GM18873 (cell line): ENCODE results near the gene SLTM.
"Not testable (repeated sequence)": the region's sequence is repeated elsewhere in the genome, so short reads cannot be mapped to it uniquely, and the experiment has no call there.

Source experiments
- ATAC-seq: cut with Tn5 transposase; IDR thresholded peaks from one replicate; pipeline ENCODE4 v1.9.1; 2021; ENCODE audit warnings: mild to moderate bottlenecking, moderate library complexity, moderate number of reproducible peaks; ENCODE audit not compliant: unreplicated experiment, low FRiP score

The SLTM gene

GRCh38 chr15:58933281-58934113, at the start of gene SLTM:
TSS of gene SLTM (minus strand) at chr15:58933679. CDS start at chr15:58933565, 114 bp downstream.
- ATAC-seq = peak; percentile 54

- ATAC-seq = no peak
Measured at GRCh38 chr15:58983261-58983660, 49.8 kb upstream of the SLTM start.

GRCh38 chr15:58981808-58982475, 48.5 kb upstream of the SLTM start:
- ATAC-seq = no peak

GRCh38 chr15:58980351-58980939, 47.0 kb upstream of the SLTM start:
- ATAC-seq = no peak

- no peak for ATAC-seq
Measured at GRCh38 chr15:58977887-58978286, 44.4 kb upstream of the SLTM start.

GRCh38 chr15:58967479-58967878, 34.0 kb upstream of the SLTM start:
- no peak for ATAC-seq

GRCh38 chr15:58966698-58967097, 33.2 kb upstream of the SLTM start:
- no peak for ATAC-seq

- no peak for ATAC-seq
Measured at GRCh38 chr15:58962662-58963565, 29.4 kb upstream of the SLTM start.

GRCh38 chr15:58962136-58962535, 28.7 kb upstream of the SLTM start:
- ATAC-seq = no peak

GRCh38 chr15:58958811-58959210, 25.3 kb upstream of the SLTM start:
- ATAC-seq = no peak

GRCh38 chr15:58957101-58957973, 23.9 kb upstream of the SLTM start:
- no peak for ATAC-seq

- no peak for ATAC-seq
Measured at GRCh38 chr15:58952751-58953150, 19.3 kb upstream of the SLTM start.

- no peak for ATAC-seq
Measured at GRCh38 chr15:58951388-58952007, 18.0 kb upstream of the SLTM start.

GRCh38 chr15:58947179-58947578, 13.7 kb upstream of the SLTM start:
- ATAC-seq = no peak

- ATAC-seq = not testable (repeated sequence)
Measured at GRCh38 chr15:58934974-58935373, 1.5 kb upstream of the SLTM start.

- no peak for ATAC-seq
Measured at GRCh38 chr15:58934521-58934920, 1.0 kb upstream of the SLTM start.

- ATAC-seq = no peak
Measured at GRCh38 chr15:58934114-58934447, 602 bp upstream of the SLTM start.

GRCh38 chr15:58932710-58933280, 684 bp downstream of the SLTM start:
- ATAC-seq = no peak
